ENCODE data around the gene CD151.

GRCh38 chr11:813456-814096, 19.2 kb upstream of the CD151 start:
- peak; percentile 53 for TF ChIP-seq POLR2A (IDR thresholded peaks at IDR 0.05; ENCODE audit: low read length)
- TF ChIP-seq GATA1 (IDR thresholded peaks at IDR 0.05; ENCODE audit: low read depth, low read length): no peak

Measured in erythroblast (primary cell).